ENCODE results near the gene C11orf97. TPM values are rescaled to one million over a fixed set of nuclear protein-coding genes. Genes with fewer than 3 reads are reported as not detected.

The C11orf97 gene
- total and polyA plus RNA-seq, 2 of the 8 experiments (the other 6 are each of a cell fraction or from before 2014, with no cell fraction given): not detected

- Histone ChIP-seq H3K23me2 (ENCODE audit: low read depth, low read length) (no peaks in the 10 kb centered on the region), H4K5ac (ENCODE audit: insufficient read length, low read depth, low read length) (no peak overlapping the region), H3K4me1 (replicated peaks in 1 of 4; ENCODE audit: control insufficient read depth in 3 of 4, insufficient read depth in 4 of 4, low read length in 3 of 4) (no peaks in the 10 kb centered on the region), H2BK5ac (ENCODE audit: low read depth, low read length) (no peak overlapping the region), H3K23ac (ENCODE audit: insufficient read length) (no peak overlapping the region), H2BK120ac (replicated peaks; ENCODE audit: low read depth, low read length) (no peak overlapping the region), H3K4ac (replicated peaks; ENCODE audit: insufficient read length, low read depth, low read length) (no peak overlapping the region), H3K18ac (ENCODE audit: extremely low read depth, low read length) (no peak overlapping the region), H2BK20ac (ENCODE audit: low read length) (no peak overlapping the region), H2AFZ (ENCODE audit: low read length) (no peak overlapping the region), H2AK5ac (ENCODE audit: low read depth, low read length) (no peak overlapping the region), H3K9me3 (ENCODE audit: insufficient read depth in 2 of 2, low read depth in 1 of 2, low read length in 1 of 2) (no peaks in the 10 kb centered on the region), H3K56ac (replicated peaks; ENCODE audit: insufficient read length, low read depth, low read length) (no peak overlapping the region), H4K20me1 (replicated peaks in 1 of 2; ENCODE audit: control insufficient read depth in 1 of 2, insufficient read depth in 2 of 2, low read length in 2 of 2) (no peaks in the 10 kb centered on the region), H2BK12ac (ENCODE audit: low read depth, low read length) (no peak overlapping the region), H2BK15ac (ENCODE audit: low read length) (no peak overlapping the region), H4K91ac (replicated peaks; ENCODE audit: insufficient read length, low read length) (no peak overlapping the region), H4K8ac (ENCODE audit: extremely low read depth, insufficient read depth, low read length) (no peak overlapping the region), H3K14ac (ENCODE audit: insufficient read length) (no peak overlapping the region), H3K36me3 (ENCODE audit: control insufficient read depth in 2 of 4, insufficient read depth in 4 of 4, low read length in 3 of 4) (peaks cover 2 to 31% (median 5%) of the 10 kb centered on the region in 4 experiments; a peak in 6 of 8 replicates), H3K4me3 (ENCODE audit: extremely low read depth in 1 of 4, insufficient read depth in 2 of 4, low read depth in 3 of 4, low read length in 4 of 4) (no peak overlapping the region), H3K79me2 (ENCODE audit: control insufficient read depth in 1 of 2, insufficient read depth in 2 of 2, low read length in 2 of 2) (no peaks in the 10 kb centered on the region), H3K27ac (ENCODE audit: low read depth, low read length) (no peak overlapping the region), H3K79me1 (ENCODE audit: low read depth, low read length) (no peaks in the 10 kb centered on the region), H3K4me2 (ENCODE audit: insufficient read depth in 1 of 2, low read depth in 2 of 2, low read length in 2 of 2) (no peak overlapping the region), H3K9ac (replicated peaks in 1 of 4; ENCODE audit: extremely low read depth in 1 of 4, low read depth in 3 of 4, low read length in 3 of 4) (no peak overlapping the region), H3K27me3 (replicated peaks in 1 of 4; ENCODE audit: control insufficient read depth in 3 of 4, extremely low read depth in 1 of 4, insufficient read depth in 3 of 4, low read length in 3 of 4) (no peaks in the 10 kb centered on the region)
- DNase-seq (ENCODE audit: low read depth in 1 of 2, low spot score in 2 of 2) (no peak), FAIRE-seq (no peak)
- ChIA-PET CTCF (ENCODE audit: partially characterized antibody) (interaction anchor here (1.0 to 4.4 kb wide), 9 partner anchors 10 to 606 kb away, joined by 3 to 54 read pairs (median 3); no protein-coding TSS in a partner anchor), POLR2A (ENCODE audit: partially characterized antibody) (no interaction called here)
- 78% methylated on average over 2 of the region's 2 CpGs; no CpG with 5 or more reads in 1 of the 2 experiments for WGBS, 2 experiments (ENCODE audit: extremely low coverage in 1 of 2, insufficient coverage in 1 of 2, insufficient read length in 1 of 2, insufficient replicate concordance in 2 of 2, low coverage in 1 of 2, low lambda C conversion rate in 2 of 2, missing lambda C conversion rate in 1 of 2)
- TF ChIP-seq BRCA1 (IDR thresholded peaks at IDR 0.05; ENCODE audit: low read depth, low read length): no peak
- no peak for TF ChIP-seq RXRA (IDR thresholded peaks at IDR 0.05; ENCODE audit: insufficient read depth, low read depth, low read length)
- peak; percentile 7 to 35; a peak in 2 of 4 replicates for TF ChIP-seq RAD21 (IDR thresholded peaks at IDR 0.05 in 1 of 2, conservative IDR thresholded peaks at IDR 0.05 in 1 of 2; ENCODE audit: low read depth in 2 of 2, low read length in 2 of 2)
- no peak for TF ChIP-seq SIN3A (conservative IDR thresholded peaks at IDR 0.05 in 1 of 2, IDR thresholded peaks at IDR 0.05 in 1 of 2; ENCODE audit: low read depth in 1 of 2, low read length in 2 of 2)
- no peak for TF ChIP-seq YY1 (IDR thresholded peaks at IDR 0.05; ENCODE audit: low read depth, low read length)
Observed at GRCh38 chr11:94501522-94501921, 10.7 kb upstream of the C11orf97 start.

Measured in H1 (cell line).